Stimulated activated CD8-positive, alpha-beta memory T cell treated with anti-CD3 and anti-CD28 coated beads, Interleukin-4, amount 100 ng/mL, for 1 hour (primary cell): ENCODE measurements around the gene SPAG17.

Experiments used
- DNase-seq, 2 donors: peaks; one replicate each; pipeline ENCODE4 v3.0.0-alpha.2; 2020; ENCODE audit warnings: low read depth in 2 of 2, low spot score in 1 of 2

Gene SPAG17

DNA sequence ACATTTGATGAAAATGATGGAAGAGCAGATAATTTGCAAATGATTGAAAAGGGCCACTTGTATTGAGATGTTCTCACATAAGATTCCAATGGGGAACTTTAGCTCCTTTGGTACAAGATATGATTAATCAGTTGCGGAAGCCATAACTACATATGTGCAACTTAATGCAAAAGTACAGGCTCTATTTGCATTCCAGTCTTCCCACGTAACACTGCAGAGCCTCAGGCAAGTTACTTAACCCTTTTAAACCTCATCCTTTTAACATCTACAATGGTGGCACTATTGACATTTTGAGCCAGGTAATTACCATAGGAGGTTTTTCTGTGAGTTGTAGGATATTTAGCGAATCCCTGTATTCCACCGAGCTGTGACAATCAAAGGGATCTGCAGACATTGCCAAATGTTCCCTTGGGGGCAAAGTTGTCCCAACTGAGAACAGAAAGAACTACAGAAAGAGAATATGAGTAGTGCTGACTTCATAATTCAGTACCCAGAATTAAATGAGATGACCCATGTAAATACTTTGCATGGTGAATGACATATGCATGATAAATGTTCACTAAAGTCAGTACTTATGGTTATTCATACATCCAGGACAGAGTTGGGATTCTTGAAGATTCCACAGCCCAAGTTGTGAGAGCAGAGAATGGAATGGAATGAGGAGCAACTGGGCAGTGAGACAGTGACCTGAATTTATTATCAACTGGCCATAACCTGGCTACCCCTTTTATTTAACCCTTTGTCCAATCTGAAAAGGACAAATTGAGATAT lies 62.6 kb downstream of the SPAG17 start:
- no peak for DNase-seq

DNA sequence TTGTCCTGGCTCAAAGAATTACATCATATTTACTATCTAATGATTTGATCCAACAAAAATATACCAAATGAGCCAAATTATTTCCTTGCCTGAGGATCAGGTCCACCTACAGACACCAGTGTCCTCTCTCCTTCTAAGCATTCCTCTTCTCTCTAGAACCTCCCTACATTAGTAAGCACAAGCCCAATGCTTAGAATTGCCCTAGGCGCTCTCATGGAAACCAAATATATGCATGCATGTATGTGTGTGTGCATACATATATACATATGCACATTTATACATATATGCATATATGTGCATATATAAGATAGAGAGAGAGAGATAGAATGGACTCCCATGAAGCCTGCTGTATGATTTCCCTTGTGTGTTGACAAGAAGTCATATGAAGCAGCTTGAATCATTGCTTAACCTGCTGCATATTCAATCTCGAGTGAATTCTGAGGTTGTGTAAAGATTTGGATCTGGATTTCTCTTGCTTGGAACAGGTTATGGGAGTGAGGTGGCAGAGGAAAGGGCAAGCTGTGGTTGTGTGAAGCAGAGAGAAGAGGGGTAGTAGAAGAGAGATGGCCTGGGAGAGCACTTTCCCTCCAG lies 66.1 kb downstream of the SPAG17 start:
- DNase-seq, result no peak

DNA sequence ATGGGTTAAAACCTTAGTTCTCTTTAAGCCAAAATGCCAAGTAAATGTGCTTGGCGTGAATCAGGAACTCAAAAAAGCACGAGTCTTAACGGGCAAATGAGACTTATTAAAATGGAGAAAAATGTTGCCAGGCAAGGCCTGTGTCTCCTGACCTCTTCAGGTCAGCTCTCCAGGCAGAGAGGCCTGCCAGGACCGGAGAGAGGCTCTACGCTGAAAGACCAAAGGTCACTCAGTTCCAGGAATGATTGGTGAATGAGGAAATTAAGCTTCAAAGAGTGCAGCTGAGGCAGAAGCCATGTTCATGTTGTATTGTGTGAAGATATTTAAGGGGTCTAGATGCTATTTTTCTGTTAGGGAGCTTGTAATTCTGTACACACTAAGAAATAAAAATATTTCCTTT lies 66.6 kb downstream of the SPAG17 start:
- no peak for DNase-seq

DNA sequence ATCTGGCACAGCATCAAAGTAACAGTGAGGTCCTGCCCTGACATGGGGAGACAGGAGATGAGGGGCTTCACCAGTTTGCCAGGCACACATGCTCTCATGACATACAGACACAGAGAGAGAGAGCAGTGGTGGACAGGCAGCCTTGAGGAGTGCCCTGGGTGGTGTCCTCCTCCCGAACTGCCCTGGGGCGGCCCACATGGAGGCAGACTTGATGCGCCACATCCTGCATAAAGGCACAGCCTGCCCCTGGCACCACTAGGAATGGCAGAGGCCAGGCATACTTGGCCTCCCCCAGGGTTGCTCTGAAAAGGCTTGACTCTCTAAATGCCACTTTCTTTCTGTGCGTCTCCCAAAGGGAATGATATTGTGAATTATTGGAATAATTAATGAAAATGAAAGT lies 67.5 kb downstream of the SPAG17 start:
- no peak for DNase-seq

DNA sequence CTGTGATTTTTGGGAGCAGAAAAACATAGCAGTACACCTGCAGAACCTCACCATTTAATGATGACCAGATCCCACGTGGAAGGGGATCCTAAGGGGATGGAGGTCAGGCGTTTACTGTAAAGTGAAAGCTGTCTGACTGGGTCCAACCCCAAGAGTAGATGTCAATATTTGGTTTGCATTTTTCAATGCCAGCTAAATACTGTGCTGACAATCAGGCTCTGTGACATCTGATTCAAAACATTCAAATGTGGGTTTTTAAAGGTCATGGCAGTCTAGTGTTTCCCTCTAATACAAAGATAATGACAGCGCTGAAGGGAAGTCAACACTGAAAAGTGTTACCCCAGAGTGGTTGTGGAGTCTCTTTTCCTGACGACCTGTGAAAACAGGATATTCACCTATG lies 68.1 kb downstream of the SPAG17 start:
- no peak for DNase-seq

DNA sequence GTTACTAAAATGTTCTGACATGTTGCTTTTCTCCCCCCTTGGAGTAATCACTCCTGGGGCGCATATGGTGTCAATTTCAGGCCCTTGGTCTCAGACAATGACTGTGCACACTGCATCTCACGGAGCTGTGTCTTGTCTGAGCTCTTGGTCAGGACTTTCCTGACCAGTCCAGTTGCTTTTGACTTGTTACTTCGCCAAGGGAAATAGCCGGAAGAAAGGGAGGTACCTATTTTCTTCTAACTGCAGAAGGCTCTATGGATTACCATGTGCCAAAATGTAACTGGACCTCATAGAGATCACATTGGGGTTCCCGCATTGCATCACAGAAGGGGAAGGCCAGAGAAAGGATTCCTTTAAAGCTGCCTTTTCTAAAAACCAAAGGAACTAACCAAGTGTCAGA lies 68.6 kb downstream of the SPAG17 start:
- no peak for DNase-seq

DNA sequence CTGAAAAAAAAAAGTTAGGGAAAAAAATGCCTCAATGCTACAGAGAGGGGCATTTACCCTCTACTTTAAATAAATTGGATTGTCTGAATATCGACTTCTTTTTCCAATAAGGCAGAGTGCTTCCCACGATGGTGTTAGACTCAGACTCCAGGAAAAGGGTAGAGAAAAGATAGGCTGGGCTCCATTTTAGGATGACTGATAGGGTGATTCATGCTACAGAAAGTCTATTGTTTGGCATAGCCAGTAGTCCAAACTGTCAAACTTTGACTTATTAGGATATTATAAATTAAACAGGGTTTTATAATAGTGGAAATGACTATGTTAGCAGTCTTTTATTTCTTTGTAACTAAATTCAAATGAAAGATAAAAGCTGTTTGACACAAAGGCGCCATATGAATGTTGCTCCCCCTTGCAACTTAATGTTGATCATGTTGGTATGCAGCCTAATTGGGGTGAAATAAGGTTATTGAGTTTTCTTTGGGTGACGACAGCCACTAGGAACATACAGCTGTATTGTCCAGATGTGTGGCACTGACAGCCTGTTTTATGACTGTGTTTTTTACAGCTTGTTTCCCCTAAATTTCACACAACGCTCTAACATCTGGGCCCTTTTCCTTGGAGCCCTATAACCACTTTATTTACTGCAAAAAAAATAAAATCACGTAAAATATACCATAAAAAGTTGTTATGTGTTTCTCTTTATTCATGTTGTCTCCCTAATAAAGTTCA lies 69.3 kb downstream of the SPAG17 start:
- DNase-seq, result no peak

DNA sequence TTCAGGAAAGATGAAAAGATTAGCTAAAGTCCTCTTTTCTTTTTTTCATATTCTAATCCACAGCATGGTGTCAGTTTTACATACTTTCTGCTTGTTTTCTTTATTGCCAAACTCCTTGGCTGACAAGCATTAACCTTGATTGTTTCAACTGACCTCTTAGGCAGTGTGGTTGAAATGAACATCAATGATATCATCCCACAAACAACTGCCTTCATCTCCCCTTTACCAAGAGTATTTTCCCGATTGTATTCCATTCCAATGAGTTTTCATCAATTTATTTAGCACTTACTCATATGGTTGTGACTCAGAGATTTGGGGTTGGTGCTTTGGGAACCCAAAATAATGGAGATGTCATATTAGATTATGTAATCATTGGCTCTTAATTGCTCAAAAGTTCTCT lies 71.8 kb downstream of the SPAG17 start:
- no peak for DNase-seq

DNA sequence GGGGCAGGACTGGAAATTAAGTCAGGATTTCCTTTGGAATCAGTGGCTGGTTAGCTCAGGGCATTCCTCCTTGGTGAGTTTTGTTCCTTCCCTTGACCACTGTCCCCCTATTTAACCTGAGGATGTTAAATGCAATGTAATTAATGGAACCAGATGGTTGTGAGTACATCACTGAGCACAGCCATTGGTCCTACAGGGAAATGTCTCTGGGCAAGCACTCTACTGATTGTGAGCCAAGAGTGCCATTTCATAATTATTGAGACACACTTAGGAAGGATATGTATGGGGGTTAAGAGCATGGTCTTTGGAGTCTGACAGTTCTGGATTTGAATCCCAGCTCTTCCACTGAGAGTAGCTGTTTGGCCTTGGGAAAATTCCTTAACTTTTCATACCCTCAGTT lies 74.4 kb downstream of the SPAG17 start:
- DNase-seq, result no peak

DNA sequence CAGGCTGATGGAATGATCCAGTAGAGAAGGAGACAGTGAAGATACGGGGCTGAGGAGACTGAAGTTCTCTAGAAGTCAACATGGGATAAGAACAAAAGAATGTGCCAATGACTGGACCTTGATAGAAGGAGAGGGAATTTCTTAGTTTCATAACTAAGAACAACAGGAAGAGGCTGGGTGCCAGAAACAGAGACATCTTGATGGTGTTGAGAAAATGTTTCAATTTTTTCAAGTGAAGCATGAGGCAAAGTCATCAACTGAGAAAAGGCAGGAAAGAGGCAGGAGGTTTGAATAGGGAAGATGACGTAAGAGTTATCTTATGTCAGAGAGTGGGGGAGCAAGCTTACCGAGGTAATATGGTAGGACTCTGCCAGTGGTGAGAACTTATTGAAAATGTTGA lies 80.1 kb downstream of the SPAG17 start:
- no peak for DNase-seq

DNA sequence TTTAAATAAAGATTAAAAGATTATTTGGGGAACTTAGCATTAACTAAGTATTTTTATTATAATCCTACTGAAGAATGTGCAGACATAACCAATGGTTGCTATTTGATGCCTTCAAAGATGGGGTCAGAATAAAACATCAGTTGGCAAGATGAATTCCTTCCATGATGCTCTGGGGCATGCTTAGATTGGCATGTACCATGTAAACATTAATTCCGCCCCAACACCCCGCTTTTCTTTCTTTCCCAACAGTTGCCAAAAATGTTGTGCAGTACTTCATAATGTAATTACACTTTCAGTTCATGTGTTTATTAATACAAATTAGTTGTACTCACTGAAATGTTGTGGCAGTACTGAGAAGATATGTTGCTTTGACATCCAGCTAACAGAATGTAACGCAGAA lies 82.6 kb downstream of the SPAG17 start:
- no peak for DNase-seq

DNA sequence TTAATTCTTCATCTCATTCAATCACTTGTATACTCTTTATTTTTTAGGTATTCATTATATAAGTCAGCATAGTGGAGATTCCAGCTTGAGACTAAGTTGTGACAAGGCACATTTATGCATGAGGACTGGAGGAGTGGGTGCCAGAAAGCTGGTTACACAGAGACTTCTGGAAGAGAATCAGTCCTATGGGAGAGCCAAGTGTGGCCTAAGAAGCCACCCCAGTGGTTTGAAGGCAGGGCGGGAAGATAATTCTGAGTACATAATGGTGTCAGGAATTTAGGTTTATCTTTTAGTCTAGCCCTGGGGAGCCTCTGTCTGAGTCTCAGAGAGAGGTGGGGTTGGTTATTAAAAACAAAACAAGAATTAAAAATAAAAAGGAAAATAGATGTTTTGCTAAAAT lies 83.0 kb downstream of the SPAG17 start:
- DNase-seq, result no peak

DNA sequence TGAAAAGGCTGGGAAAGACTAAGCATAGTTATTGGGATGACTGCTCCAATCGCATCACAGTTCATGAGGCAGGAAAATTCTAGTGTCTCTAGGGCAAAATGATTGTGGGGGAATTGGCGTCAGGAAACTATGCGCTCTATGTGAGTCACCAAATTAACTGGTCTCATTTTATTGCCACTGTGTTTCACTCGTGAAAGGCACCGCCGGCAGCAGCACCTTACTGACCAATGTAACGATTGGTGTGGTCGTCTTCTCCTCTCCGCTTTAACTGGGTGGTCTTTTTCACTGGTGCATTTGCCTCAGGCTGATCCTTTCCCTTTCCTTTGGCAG lies 83.5 kb downstream of the SPAG17 start:
- DNase-seq, result no peak

DNA sequence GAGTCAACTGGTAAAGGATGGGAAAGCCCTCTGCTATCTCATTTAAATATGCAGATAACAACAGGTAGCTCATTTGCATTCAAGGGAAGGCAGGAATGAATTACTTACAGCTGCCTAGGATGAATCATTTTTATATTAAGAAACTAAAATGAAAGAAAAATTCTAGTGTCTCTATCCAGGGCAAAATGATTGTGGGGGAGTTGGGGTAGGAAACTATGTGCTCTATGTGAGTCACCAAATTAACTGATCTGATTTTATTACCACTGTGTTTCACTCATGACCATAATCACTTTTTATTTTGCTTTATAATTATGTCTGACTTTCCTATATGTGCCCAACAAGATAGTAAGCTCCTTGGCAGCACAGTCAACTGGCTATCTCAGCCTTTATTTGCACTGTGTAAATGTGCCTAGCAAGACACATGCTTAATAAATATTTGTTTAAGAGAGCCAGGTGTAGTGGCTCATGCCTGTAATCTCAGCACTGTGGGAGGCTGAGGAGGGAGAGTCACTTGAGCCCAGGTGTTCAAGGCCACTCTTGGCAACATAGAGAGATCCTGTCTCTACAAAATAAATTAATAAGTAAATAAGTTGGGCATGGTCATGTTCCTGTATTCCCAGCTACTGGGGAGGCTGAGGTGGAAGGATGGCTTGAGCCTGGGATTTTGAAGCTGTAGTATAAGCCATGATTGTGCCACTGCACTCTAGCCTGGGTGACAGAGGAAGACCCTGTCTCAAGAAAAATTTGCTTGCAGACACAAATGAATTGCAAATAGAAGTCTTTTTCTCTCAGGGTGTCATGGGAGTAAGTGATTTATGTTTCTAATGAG lies 84.1 kb downstream of the SPAG17 start:
- no peak for DNase-seq

DNA sequence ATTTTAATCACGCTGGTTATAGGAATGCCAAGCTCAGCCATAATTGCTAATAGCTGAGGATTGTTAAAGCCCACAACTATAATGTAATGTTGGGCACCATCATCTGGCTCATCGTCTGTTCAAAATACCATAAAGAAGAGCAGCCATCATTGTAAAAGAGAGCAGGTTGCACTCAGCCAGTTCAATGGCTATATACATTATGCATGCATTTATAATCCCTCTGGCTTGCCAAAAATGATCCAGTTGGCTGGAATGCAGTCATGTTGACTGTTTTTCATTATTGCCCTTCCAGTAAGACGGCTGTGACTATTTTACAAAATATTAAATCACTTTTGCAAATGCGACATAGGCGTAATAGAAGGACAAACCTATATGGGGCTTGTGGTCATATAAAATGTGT lies 85.3 kb downstream of the SPAG17 start:
- DNase-seq, result no peak

DNA sequence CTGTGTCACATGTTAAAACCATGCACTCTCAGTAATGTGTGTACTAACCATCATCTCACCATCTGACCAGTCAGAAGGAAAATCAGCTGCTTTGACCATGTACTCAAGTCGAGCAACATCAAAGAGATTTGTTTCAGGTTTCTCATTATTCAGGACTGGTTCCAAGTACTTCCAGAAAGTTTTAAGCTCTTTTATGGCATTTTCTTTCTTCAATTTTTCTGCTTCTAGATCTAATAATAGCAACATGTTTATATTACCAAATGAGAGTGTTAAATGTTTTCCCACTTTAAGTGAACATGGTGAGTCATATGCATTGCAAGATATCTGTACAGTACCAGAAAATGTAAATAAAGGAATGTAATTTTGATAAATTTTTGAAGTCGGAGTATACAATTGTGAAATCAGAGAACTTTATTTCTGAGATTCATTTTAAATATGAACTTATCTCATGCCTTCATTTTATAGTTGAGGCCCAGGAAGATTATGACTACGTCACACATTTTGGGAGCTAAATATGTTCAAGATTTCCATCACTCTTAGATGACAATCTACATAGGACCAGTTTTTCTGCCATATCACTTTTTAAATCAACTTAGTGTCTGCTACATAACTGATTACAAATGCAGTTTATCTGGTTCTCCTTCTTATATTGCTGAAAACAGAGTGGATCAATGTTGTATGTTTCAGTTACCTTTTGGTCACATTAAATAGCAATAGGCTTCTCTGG lies 87.2 kb downstream of the SPAG17 start:
- DNase-seq, result no peak

DNA sequence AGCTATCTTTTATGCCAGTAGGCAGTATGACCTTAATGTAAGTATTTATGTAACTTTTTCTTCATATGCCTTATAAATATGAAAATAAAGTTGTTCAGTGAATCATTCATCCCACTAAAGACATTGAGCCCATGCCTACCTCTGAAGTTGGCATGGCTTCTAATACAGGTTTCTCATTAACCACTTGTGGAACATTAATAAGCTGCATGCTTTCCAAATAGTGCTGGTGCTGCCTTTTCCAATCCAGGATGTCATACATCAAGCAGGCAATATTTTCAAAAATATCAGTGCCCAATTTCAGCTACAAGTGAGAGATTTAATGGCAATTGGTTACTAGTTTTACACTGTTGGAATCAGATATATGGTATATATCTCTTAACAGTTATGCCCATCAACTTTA lies 92.0 kb downstream of the SPAG17 start:
- no peak for DNase-seq

DNA sequence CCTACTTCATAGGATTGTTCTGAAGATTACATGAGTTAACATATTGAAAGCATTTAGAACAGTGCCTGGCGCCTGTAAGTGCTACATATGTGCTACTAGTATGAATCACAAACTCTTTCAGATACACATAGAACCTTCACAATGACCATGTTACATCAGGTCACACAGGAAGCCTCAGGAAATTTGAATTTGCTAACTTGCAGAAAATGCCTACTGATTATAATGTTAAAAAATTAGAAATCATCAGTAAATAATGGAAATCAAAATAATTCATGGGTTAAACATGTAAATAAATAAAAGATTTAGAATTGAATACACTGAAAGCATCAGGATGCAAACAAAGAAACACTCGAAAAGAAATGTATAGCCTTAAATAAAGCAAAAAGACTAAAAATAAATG lies 94.9 kb downstream of the SPAG17 start:
- no peak for DNase-seq

DNA sequence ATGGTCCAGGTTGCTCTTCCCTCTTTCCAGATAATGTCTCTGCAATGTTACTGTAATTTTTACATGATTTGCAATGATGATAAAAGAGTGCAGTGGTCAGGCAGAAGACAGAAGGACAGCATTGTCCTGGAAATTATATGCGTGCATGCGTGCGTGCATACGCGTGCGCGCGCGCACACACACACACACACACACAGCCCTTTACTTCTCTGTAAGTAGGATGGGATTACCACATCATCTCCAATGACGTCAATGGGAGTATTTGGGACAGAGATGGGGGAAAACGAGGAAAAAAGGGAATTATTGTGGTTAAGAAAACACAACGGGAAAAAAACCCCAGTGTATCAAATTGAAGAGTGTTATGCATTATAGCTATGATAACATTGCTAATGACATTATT lies 99.7 kb downstream of the SPAG17 start:
- DNase-seq, result no peak

DNA sequence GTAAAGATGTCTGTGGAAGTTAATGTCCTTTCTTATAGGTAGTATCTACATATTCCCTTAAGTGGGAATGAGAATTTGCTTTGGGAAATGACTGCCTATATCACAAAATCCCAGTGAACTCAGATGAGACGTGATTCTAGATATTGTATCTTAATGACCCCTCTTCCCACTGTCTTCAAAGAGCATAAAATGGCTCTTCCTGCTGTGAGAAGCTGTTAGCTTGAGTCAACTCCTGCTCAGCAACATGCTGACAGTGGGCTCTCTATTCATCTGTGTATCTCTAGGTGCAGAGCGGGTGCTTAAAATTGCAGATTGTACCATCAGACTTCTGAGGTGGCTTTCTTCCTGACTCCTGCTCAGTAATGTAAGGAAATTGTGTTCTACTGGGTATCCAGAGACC lies 100.6 kb downstream of the SPAG17 start:
- no peak for DNase-seq

DNA sequence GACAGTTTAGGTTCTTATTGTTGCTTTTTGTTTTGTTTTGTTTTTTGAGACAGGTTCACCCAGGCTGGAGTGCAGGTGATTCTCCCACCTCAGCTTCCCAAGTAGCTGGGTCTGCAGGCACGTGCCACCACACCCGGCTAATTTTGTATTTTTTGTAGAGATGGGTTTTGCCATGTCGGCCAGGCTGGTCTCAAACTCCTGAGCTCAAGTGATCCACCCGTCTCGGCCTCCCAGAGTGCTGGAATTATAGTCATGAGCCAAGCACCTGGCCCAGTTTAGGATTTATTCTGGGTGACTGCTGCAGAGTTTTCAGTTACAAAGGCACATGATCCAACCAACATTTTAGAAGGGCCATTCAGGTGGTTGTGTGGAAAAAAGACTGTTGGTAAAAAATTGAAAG lies 102.0 kb downstream of the SPAG17 start:
- no peak for DNase-seq
